PC-3 (cell line): Measurements from ENCODE around the gene MADCAM1. TPM values are rescaled to one million over a fixed set of nuclear protein-coding genes. Genes with fewer than 3 reads are reported as not detected.

Experiments
- ATAC-seq: fragments of 200-7000 bp; cut with Tn5 transposase; 2 replicates; pipeline ENCODE4 v1.9.1; 2020; ENCODE audit warnings: mild to moderate bottlenecking, moderate library complexity
- BruUV-seq: library from RNA; stranded (reverse); fragments of 400-500 nt; replicated peaks from 2 replicates; lab custom pipeline; 2021; lab: Mats Ljungman, UMichigan
- CTCF ChIA-PET: fragments of 300-600 bp; sonication (Branson Sonifier 250); formaldehyde crosslinking; loops from one replicate; lab custom pipeline; 2022; ENCODE audit warnings: antibody characterized with exemption; lab: Charles Lee
- POLR2A ChIA-PET: fragments of 300-600 bp; sonication (Branson Sonifier 250); formaldehyde crosslinking; loops from one replicate; lab custom pipeline; 2022; ENCODE audit warnings: antibody characterized with exemption; ENCODE audit not compliant: unreplicated experiment; lab: Charles Lee
- DNase-seq: peaks from one replicate; pipeline ENCODE4 v3.0.0-alpha.2; 2015
- H2AFZ ChIP-seq: fragments of 300-600 bp; sonication (generic); 2 replicates; pipeline ENCODE4 v1.6.0; 2016; ENCODE audit warnings: antibody characterized with exemption, low read length
- H3F3A ChIP-seq: fragments of 300-600 bp; sonication (generic); one replicate; pipeline ENCODE4 v1.6.0; 2017; ENCODE audit warnings: antibody characterized with exemption, low read length, control low read depth, mild to moderate bottlenecking; ENCODE audit not compliant: unreplicated experiment
- H3K27ac ChIP-seq: fragments of 300-600 bp; sonication (generic); 2 replicates; pipeline ENCODE4 v1.5.1; 2016; ENCODE audit warnings: mild to moderate bottlenecking, low read length
- H3K27me3 ChIP-seq: fragments of 300-600 bp; sonication (generic); 2 replicates; pipeline ENCODE4 v1.6.1; 2016; ENCODE audit warnings: low read length, mixed read lengths
- H3K36me3 ChIP-seq: fragments of 300-600 bp; sonication (generic); 2 replicates; pipeline ENCODE4 v1.6.1; 2016; ENCODE audit warnings: low read depth, mixed run types, low read length, mixed read lengths
- H3K4me1 ChIP-seq: fragments of 300-600 bp; sonication (generic); 2 replicates; pipeline ENCODE4 v1.5.1; 2016; ENCODE audit warnings: low read length; ENCODE audit not compliant: insufficient read depth
- H3K4me2 ChIP-seq: fragments of 300-600 bp; sonication (generic); 2 replicates; pipeline ENCODE4 v1.6.0; 2016; ENCODE audit warnings: low read length
- H3K4me3 ChIP-seq: fragments of 300-600 bp; sonication (generic); 2 replicates; pipeline ENCODE4 v1.5.1; 2016; ENCODE audit warnings: mild to moderate bottlenecking, low read length, mixed read lengths
- H3K79me2 ChIP-seq: fragments of 300-600 bp; sonication (generic); 2 replicates; pipeline ENCODE4 v1.6.1; 2017; ENCODE audit warnings: low read length, mixed read lengths
- H3K9ac ChIP-seq: fragments of 300-600 bp; sonication (generic); 2 replicates; pipeline ENCODE4 v1.6.0; 2016; ENCODE audit warnings: mild to moderate bottlenecking, low read length
- H3K9me2 ChIP-seq: fragments of 300-600 bp; sonication (generic); replicated peaks from 2 replicates; pipeline ENCODE4 v1.6.1; 2016; ENCODE audit warnings: mixed run types, low read length, mixed read lengths
- H3K9me3 ChIP-seq: fragments of 300-600 bp; sonication (generic); 2 replicates; pipeline ENCODE4 v1.6.1; 2016; ENCODE audit warnings: low read length, mixed read lengths
- H4K20me1 ChIP-seq: fragments of 300-600 bp; sonication (generic); 2 replicates; pipeline ENCODE4 v1.6.1; 2016; ENCODE audit warnings: low read length, mixed read lengths
- EZH2 ChIP-seq: fragments of 300-600 bp; sonication (generic); IDR thresholded peaks from one replicate; pipeline ENCODE4 v1.6.1; 2017; ENCODE audit warnings: antibody characterized with exemption, mild to moderate bottlenecking, low read length; ENCODE audit not compliant: unreplicated experiment
- EZH2phosphoT487 ChIP-seq: fragments of 300-600 bp; sonication (generic); IDR thresholded peaks from 2 replicates; pipeline ENCODE4 v1.6.1; 2018; ENCODE audit warnings: mild to moderate bottlenecking, antibody characterized with exemption, low read length, borderline replicate concordance
- intact Hi-C: fragments of 100-400 bp; cut with micrococcal nuclease; formaldehyde crosslinking; loops from 2 replicates; pipeline ENCODE4 v1.9.0; 2023
- total RNA-seq: library from RNA; depleted of rRNA; stranded (reverse); fragments of >200 nt; gene quantifications from 2 replicates; pipeline ENCODE4 v1.2.3, GENCODE V29; 2014
- TF ChIP-seq, protein P1 (sequence below): fragments of 300-600 bp; sonication (generic); conservative IDR thresholded peaks from 2 replicates; pipeline ENCODE4 v1.5.1; 2017; ENCODE audit warnings: antibody characterized with exemption, low read depth, mild to moderate bottlenecking, low read length

Gene MADCAM1
- total RNA-seq, 1 experiment from 2014 or later = 0.11 TPM

DNA sequence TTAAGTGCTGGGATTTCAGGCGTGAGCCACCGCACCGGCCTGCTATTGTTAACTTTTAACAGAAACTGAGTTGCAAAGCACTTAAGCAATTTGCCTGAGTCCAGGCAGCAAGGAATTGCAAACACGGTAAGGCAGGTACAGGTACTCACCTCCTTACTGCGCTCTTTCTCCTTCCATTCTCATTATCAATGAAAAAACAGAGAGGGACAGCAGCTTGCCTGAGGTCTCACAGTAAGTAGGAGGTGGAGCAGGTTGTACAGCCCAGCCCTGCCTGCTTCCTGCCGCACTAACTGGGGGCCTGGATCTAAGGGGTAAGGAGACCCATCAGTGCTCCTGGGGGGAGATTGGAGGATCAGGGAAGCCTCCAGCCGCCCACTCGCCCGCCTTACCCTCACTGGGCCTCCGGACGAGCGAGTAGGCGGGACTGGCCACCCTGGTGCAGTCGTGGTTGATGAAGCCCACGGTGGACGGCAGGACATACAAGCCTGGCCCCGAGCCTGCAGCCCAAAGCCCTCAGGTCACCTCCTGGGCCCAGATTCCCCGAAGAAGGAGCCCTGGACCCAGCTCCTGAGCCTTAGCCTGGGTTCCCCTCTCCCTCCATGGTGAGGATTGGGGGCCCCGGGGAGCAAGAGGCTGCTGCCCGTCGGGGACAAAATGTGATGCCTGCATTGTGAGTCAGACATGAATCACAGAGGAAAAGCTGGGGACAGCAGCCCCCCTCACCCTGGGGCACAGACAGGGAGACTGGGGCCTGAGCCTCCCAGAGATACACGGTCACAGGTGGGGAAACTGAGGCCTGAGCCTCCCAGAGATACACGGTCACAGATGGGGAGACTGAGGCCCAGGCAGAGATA lies 24.1 kb upstream of the MADCAM1 start:
- Histone ChIP-seq H2AFZ (no peak overlapping the region), H3K9me3 (no peaks in the 10 kb centered on the region)
- no TSS peak for BruUV-seq

DNA sequence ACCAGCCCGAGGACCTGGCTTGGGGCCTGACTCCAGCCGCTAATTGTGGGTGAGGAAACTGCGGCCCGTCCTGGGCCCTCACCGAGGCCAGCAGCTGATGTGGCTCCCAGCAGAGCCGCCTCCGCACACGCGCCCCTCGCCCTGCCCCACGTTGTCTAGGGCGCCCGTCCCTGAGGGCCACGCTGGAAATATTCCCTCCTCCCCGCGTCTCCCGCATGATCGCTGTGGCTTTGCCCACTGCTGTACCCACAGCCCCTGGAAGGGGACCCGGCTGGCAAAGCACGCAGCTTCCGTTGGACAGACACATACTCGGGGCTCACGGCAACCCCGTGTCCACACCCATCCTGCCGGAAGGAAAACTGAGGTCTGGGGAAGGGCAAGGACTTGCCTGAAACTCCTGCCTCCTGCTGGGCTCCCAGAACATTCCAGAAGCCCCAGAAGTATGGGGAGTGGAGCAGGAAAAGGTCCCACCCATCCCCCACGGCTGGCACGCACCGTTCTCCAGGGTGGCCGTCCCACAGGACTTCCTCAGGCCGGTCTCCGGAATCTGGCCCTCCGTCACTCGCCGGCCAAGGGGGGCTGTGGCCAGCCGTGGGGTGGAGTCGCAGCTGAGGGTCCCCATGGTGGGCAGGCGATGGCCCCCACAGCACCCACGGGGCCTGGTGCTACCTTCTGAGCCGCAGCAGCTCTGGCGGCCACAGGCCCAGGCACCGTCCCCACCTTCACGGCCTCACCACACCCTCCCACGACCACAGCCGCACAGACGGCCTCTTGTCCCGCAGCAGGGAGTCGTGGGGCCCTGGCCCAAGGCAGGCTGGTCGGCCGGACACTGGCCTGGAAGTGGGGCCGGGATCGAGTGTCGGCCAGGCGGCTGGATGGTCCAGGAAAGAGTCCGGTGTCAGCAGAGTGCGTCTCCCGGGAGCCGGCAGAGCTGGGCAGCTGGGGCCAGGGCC lies 21.9 kb upstream of the MADCAM1 start:
- CTCF ChIA-PET = no interaction called here
- no peaks in the 10 kb centered on the region for H3K4me1 ChIP-seq
- intact Hi-C loops = no loop called here
- ATAC-seq (no peak), DNase-seq (no peak)
- H2AFZ ChIP-seq = no peak overlapping the region
- H3F3A ChIP-seq = no peaks in the 10 kb centered on the region
- H3K36me3 ChIP-seq = no peaks in the 10 kb centered on the region
- H3K9ac ChIP-seq = no peak overlapping the region
- H3K9me3 ChIP-seq = no peaks in the 10 kb centered on the region
- BruUV-seq = no TSS peak
- POLR2A ChIA-PET = no interaction called here
- H3K27ac ChIP-seq = no peak overlapping the region
- H3K4me2 ChIP-seq = no peak overlapping the region
- TF ChIP-seq EZH2phosphoT487 (no peak), EZH2 (no peak)
- TF ChIP-seq, protein P1, sequence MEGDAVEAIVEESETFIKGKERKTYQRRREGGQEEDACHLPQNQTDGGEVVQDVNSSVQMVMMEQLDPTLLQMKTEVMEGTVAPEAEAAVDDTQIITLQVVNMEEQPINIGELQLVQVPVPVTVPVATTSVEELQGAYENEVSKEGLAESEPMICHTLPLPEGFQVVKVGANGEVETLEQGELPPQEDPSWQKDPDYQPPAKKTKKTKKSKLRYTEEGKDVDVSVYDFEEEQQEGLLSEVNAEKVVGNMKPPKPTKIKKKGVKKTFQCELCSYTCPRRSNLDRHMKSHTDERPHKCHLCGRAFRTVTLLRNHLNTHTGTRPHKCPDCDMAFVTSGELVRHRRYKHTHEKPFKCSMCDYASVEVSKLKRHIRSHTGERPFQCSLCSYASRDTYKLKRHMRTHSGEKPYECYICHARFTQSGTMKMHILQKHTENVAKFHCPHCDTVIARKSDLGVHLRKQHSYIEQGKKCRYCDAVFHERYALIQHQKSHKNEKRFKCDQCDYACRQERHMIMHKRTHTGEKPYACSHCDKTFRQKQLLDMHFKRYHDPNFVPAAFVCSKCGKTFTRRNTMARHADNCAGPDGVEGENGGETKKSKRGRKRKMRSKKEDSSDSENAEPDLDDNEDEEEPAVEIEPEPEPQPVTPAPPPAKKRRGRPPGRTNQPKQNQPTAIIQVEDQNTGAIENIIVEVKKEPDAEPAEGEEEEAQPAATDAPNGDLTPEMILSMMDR = no peak
- no peaks in the 10 kb centered on the region for H3K27me3 ChIP-seq
- H3K4me3 ChIP-seq = no peak overlapping the region
- H4K20me1 ChIP-seq = no peaks in the 10 kb centered on the region
- H3K79me2 ChIP-seq = no peaks in the 10 kb centered on the region
- H3K9me2 ChIP-seq = no peaks in the 10 kb centered on the region

More for the DNA sequence above, 24.1 kb upstream of the MADCAM1 start:
- DNase-seq = no peak
- H3K9ac ChIP-seq = no peak overlapping the region
- no peaks in the 10 kb centered on the region for H3K36me3 ChIP-seq
- intact Hi-C loops = no loop called here
- H4K20me1 ChIP-seq = no peaks in the 10 kb centered on the region
- ChIA-PET CTCF (no interaction called here), POLR2A (no interaction called here)
- ATAC-seq = no peak
- no peak overlapping the region for H3K4me2 ChIP-seq
- H3K4me3 ChIP-seq = no peak overlapping the region
- no peaks in the 10 kb centered on the region for H3F3A ChIP-seq
- no peak for TF ChIP-seq EZH2phosphoT487
- TF ChIP-seq EZH2 = no peak
- TF ChIP-seq, protein P1 = no peak
- no peaks in the 10 kb centered on the region for H3K4me1 ChIP-seq
- H3K79me2 ChIP-seq = no peaks in the 10 kb centered on the region
- H3K27ac ChIP-seq = no peak overlapping the region
- H3K27me3 ChIP-seq = no peaks in the 10 kb centered on the region
- H3K9me2 ChIP-seq = no peaks in the 10 kb centered on the region
